ENCODE data around the gene CASQ2. TPM values are rescaled to one million over a fixed set of nuclear protein-coding genes. Genes with fewer than 3 reads are reported as not detected.

CASQ2 gene
- total and polyA plus RNA-seq, 9 of the 15 experiments (the other 6 are each of a cell fraction or from before 2014, with no cell fraction given), result not detected

DNA sequence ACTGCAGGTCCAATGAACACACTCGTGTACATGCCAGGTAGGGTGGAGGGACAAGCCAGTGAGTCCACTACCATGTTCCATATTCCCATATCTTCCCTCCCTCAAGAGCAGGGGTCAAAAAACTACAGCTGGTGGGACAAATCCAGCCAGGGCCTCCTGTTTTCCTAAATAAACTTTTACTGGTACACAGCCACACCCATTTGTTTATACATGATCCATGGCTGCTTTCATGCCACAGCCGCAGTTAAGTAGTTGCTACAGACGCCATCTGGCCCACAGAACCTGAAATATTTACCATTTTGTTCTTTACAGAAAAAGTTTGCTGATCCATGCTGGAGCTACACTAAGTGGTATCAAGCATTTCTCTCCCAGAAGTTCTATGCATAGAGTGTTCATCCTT is 42.4 kb downstream of the CASQ2 start:
- in situ Hi-C loops (cut with MboI) (no loop called here), intact Hi-C loops (cut with micrococcal nuclease) (no loop called here)
- no TSS peak for BruUV-seq (replicated peaks)
- no peaks in the 10 kb centered on the region for H3K4me1 ChIP-seq (replicated peaks in 1 of 2; ENCODE audit: control insufficient read depth in 2 of 2, insufficient read depth in 2 of 2, low read length in 2 of 2)
- no peaks in the 10 kb centered on the region for H3K9me3 ChIP-seq (replicated peaks; ENCODE audit: control insufficient read depth, insufficient read depth, low read depth, low read length)
- DNase-seq (ENCODE audit: extremely low read depth in 1 of 4, low spot score in 3 of 4) (no peak), FAIRE-seq (no peak), ATAC-seq (no peak)
- CTCF ChIA-PET (ENCODE audit: low intra/inter-chr PET ratio), result no interaction called here
- no peak overlapping the region for H3K4me3 ChIP-seq
- H3K4me2 ChIP-seq (ENCODE audit: insufficient read depth, low read length), result no peak overlapping the region
- no peaks in the 10 kb centered on the region for H3K79me2 ChIP-seq (ENCODE audit: control insufficient read depth, insufficient read depth, low read length)
- WGBS (ENCODE audit: insufficient coverage, low coverage, missing lambda C conversion rate), result 2% methylated on average over 3 of the region's 3 CpGs
- no peaks in the 10 kb centered on the region for H3K9me1 ChIP-seq (ENCODE audit: control insufficient read depth, insufficient read depth, low read length)
- no peak overlapping the region for H3K27ac ChIP-seq (ENCODE audit: extremely low read depth, low read depth, low read length)
- no peak overlapping the region for H3K9ac ChIP-seq (ENCODE audit: insufficient read depth in 1 of 2, low read depth in 2 of 2, low read length in 2 of 2)
- peaks cover 3% of the 10 kb centered on the region for H4K20me1 ChIP-seq (replicated peaks; ENCODE audit: control insufficient read depth, insufficient read depth, low read length)
- POLR2A ChIA-PET, result interaction anchor here (0.8 kb wide), 1 partner anchor 62 kb away, joined by 3 read pairs; no protein-coding TSS in a partner anchor
- H3K27me3 ChIP-seq (ENCODE audit: control insufficient read depth in 2 of 2, insufficient read depth in 2 of 2, low read length in 2 of 2), result peaks cover 7 to 8% of the 10 kb centered on the region in 2 experiments; a peak in 3 of 5 replicates
- TF ChIP-seq DDX20 (tag; IDR thresholded peaks at IDR 0.05; ENCODE audit: low read depth) (no peak), ZFP30 (CRISPR knock-in tag; IDR thresholded peaks at IDR 0.05; ENCODE audit: borderline replicate concordance) (no peak), ATF7 (IDR thresholded peaks at IDR 0.05) (no peak), NCOA1 (IDR thresholded peaks at IDR 0.05; ENCODE audit: low read depth) (no peak), SMC3 (conservative IDR thresholded peaks at IDR 0.05; ENCODE audit: insufficient read depth, low read depth, low read length) (no peak), ERF (CRISPR knock-in tag; IDR thresholded peaks at IDR 0.05) (no peak), ZNF75A (CRISPR knock-in tag; IDR thresholded peaks at IDR 0.05) (no peak), U2AF2 (optimal IDR thresholded peaks at IDR 0.05; ENCODE audit: low read depth, low read length) (no peak), HDGF (IDR thresholded peaks at IDR 0.05) (no peak), PHTF2 (CRISPR knock-in tag; IDR thresholded peaks at IDR 0.05) (no peak)
- TF ChIP-seq, protein P1, sequence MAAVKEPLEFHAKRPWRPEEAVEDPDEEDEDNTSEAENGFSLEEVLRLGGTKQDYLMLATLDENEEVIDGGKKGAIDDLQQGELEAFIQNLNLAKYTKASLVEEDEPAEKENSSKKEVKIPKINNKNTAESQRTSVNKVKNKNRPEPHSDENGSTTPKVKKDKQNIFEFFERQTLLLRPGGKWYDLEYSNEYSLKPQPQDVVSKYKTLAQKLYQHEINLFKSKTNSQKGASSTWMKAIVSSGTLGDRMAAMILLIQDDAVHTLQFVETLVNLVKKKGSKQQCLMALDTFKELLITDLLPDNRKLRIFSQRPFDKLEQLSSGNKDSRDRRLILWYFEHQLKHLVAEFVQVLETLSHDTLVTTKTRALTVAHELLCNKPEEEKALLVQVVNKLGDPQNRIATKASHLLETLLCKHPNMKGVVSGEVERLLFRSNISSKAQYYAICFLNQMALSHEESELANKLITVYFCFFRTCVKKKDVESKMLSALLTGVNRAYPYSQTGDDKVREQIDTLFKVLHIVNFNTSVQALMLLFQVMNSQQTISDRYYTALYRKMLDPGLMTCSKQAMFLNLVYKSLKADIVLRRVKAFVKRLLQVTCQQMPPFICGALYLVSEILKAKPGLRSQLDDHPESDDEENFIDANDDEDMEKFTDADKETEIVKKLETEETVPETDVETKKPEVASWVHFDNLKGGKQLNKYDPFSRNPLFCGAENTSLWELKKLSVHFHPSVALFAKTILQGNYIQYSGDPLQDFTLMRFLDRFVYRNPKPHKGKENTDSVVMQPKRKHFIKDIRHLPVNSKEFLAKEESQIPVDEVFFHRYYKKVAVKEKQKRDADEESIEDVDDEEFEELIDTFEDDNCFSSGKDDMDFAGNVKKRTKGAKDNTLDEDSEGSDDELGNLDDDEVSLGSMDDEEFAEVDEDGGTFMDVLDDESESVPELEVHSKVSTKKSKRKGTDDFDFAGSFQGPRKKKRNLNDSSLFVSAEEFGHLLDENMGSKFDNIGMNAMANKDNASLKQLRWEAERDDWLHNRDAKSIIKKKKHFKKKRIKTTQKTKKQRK (IDR thresholded peaks at IDR 0.05; ENCODE audit: borderline replicate concordance, low read depth, low read length), result no peak
- no peaks in the 10 kb centered on the region for H3K36me3 ChIP-seq (ENCODE audit: control insufficient read depth, insufficient read depth, low read length)
- H2AFZ ChIP-seq (ENCODE audit: low read depth, low read length), result no peak overlapping the region

All from K562 (cell line).